Prostate gland (tissue), 2 donors: ENCODE measurements around the gene LCMT2. TPM values are rescaled to one million over a fixed set of nuclear protein-coding genes. Genes with fewer than 3 reads are reported as not detected.

Experiments
- DNase-seq: peaks from one replicate; pipeline ENCODE4 v3.0.0-alpha.2; 2019; ENCODE audit warnings: low spot score
- H3K27ac ChIP-seq, 2 donors: fragments of 200-600 bp; sonication (generic); 2 replicates each; pipeline ENCODE4 v1.5.1; 2017 to 2019
- H3K27me3 ChIP-seq: fragments of 200-600 bp; sonication (generic); replicated peaks from 2 replicates; pipeline ENCODE4 v1.5.1; 2019; ENCODE audit not compliant: insufficient read depth
- H3K36me3 ChIP-seq, 2 donors: fragments of 200-600 bp; sonication (generic); 1 replicate in 1 of 2; 2 replicates in 1 of 2; pipeline versions ENCODE4 v1.5.1 to v1.8.1; 2017 to 2019
- H3K4me1 ChIP-seq: fragments of 200-600 bp; sonication (generic); replicated peaks from 2 replicates; pipeline ENCODE4 v1.5.1; 2019
- H3K4me3 ChIP-seq, 2 donors: fragments of 200-600 bp; sonication (generic); 2 replicates each; pipeline ENCODE4 v1.5.1; 2017 to 2019
- H3K9me3 ChIP-seq: fragments of 200-600 bp; sonication (generic); 2 replicates; pipeline ENCODE4 v1.5.1; 2017
- POLR2A ChIP-seq: fragments of 450-650 bp; IDR thresholded peaks from one replicate; pipeline ENCODE4 v1.6.1; 2016; ENCODE audit warnings: antibody characterized with exemption, mild to moderate bottlenecking
- POLR2AphosphoS5 ChIP-seq: sonication (generic); formaldehyde crosslinking; IDR thresholded peaks from one replicate; pipeline ENCODE4 v1.6.1; 2017; ENCODE audit warnings: antibody characterized with exemption
- WGBS: methylation state at CpG from one replicate; pipeline ENCODE4 v1.1.5; 2018; 5-methylcytosine and 5-hydroxymethylcytosine counted together
- intact Hi-C: fragments of 100-400 bp; cut with DNase I; formaldehyde crosslinking; loops from one replicate; pipeline ENCODE4 v1.14.2; 2022
- total RNA-seq, 2 donors: library from RNA; depleted of rRNA; stranded (reverse); fragments of >200 nt; gene quantifications; one replicate each; pipeline ENCODE4 v1.1.0, GENCODE V29; 2016
- TF ChIP-seq, protein P1 (sequence below), 4 experiments: fragments of 200-600 bp in 2 of 4; fragments of 450-650 bp in 2 of 4; sonication (generic) in 2 of 4; IDR thresholded peaks; 1 replicate in 3 of 4; 2 replicates in 1 of 4; pipeline ENCODE4 v1.5.1; 2016 to 2019; ENCODE audit warnings: antibody characterized with exemption in 4 of 4, mild to moderate bottlenecking in 2 of 4, moderate library complexity in 2 of 4

LCMT2 gene
- total RNA-seq, 2 donors from 2014 or later = 6.8 to 7.4 TPM

DNA sequence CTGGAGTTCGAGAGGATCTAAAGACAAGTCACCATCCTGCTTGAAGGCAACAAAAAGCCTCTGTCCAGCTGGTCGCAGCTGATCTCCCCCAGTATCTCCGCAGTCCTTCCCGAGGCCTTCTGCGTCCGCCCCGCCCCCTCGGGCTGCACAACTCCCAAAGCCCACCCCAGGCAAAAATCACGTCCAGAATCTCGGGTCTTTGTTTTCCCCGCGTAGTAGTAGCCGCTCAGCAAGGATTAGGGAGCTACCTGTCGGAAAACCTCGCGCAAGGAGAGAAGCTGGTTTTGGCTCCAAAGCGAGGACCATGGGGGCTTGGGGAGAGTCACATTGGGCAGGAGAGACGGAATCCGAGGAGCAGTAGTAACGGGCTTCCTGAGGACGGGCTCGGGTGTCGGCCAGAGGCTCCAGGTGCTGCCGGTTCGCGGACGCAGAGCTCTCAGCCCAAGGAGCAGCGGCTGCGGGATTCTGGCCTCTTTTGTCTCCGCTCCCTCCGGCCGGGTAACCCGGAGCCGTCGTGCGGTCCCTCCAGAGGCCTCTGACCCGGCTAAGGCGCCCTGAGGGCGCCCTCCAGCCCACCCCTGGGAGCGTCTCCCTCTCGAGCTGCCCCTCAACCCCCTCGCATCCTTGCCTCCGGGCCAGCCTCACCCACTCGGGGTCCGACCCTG is 40.1 kb upstream of the LCMT2 start:
- Histone ChIP-seq H3K36me3 (peaks cover 0 to 5% of the 10 kb centered on the region in 2 donors), H3K9me3 (no peaks in the 10 kb centered on the region), H3K4me1 (peaks cover 7% of the 10 kb centered on the region), H3K27ac (peak overlapping the region; percentile 57 to 69), H3K4me3 (peak overlapping the region; percentile 67 to 70), H3K27me3 (no peaks in the 10 kb centered on the region)
- intact Hi-C loops = no loop called here
- TF ChIP-seq, protein P1, sequence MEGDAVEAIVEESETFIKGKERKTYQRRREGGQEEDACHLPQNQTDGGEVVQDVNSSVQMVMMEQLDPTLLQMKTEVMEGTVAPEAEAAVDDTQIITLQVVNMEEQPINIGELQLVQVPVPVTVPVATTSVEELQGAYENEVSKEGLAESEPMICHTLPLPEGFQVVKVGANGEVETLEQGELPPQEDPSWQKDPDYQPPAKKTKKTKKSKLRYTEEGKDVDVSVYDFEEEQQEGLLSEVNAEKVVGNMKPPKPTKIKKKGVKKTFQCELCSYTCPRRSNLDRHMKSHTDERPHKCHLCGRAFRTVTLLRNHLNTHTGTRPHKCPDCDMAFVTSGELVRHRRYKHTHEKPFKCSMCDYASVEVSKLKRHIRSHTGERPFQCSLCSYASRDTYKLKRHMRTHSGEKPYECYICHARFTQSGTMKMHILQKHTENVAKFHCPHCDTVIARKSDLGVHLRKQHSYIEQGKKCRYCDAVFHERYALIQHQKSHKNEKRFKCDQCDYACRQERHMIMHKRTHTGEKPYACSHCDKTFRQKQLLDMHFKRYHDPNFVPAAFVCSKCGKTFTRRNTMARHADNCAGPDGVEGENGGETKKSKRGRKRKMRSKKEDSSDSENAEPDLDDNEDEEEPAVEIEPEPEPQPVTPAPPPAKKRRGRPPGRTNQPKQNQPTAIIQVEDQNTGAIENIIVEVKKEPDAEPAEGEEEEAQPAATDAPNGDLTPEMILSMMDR (IDR thresholded peaks at IDR 0.05) = no peak
- TF ChIP-seq POLR2A (no peak), POLR2AphosphoS5 (no peak)
- no peak for DNase-seq
- WGBS = under 1% methylated on average over 42 of the region's 45 CpGs

DNA sequence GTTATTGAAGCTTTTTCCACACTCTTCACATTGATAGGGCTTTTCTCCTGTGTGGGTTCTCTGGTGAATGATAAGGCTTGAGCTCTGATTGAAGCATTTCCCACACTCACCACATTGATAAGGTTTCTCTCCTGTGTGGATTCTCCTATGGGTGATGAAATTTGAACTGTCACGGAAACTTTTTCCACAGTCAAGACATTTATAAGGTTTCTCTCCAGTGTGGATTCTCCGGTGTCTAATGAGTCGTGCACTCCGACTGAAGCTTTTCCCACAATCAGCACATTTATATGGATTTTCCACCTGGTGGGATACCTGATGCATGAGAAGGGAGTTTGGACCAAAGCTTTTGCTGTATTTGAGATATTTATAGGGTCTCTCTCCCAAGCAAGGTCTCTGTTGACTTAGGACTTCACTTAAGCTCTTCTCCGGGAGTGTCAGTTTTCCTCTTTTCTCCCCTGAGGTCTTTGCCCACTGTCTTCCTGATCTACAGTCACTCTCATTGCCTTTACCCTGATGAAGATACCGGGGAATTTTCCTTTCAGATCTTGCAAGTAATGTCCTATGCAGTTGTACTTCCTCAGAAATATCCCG is 31.0 kb upstream of the LCMT2 start:
- Histone ChIP-seq H3K4me1 (no peaks in the 10 kb centered on the region), H3K9me3 (no peaks in the 10 kb centered on the region), H3K4me3 (no peak overlapping the region), H3K27me3 (no peaks in the 10 kb centered on the region), H3K27ac (no peak overlapping the region), H3K36me3 (peaks cover 16 to 28% of the 10 kb centered on the region in 2 donors)
- no peak for DNase-seq
- intact Hi-C loops = no loop called here
- 97% methylated on average over 7 of the region's 7 CpGs for WGBS
- TF ChIP-seq, protein P1 (IDR thresholded peaks at IDR 0.05) = no peak
- no peak for TF ChIP-seq POLR2AphosphoS5
- no peak for TF ChIP-seq POLR2A

DNA sequence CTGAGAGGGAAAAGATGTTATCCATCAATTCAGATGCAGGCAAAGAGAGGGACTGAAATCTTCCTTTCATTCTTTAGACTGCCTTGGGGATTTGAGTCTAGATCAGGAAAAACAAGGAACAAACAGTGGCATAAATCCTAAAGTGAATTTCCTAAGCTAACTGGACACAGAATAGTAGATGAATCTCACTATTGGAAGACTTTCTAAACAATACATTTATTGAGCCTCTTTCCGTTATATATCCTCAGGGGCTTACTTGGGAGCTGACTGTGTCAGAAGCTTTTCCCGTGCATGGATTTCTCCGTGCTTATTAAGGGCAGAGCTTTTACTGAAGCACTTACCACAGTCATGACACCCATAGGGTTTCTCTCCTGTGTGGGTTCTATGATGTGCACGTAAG is 30.4 kb upstream of the LCMT2 start:
- WGBS = 100% methylated on average over 4 of the region's 4 CpGs
- Histone ChIP-seq H3K4me3 (no peak overlapping the region), H3K9me3 (no peaks in the 10 kb centered on the region), H3K27ac (no peak overlapping the region), H3K4me1 (no peaks in the 10 kb centered on the region), H3K36me3 (peaks cover 16 to 26% of the 10 kb centered on the region in 2 donors), H3K27me3 (no peaks in the 10 kb centered on the region)
- TF ChIP-seq POLR2A = no peak
- intact Hi-C loops = no loop called here
- DNase-seq = no peak

DNA sequence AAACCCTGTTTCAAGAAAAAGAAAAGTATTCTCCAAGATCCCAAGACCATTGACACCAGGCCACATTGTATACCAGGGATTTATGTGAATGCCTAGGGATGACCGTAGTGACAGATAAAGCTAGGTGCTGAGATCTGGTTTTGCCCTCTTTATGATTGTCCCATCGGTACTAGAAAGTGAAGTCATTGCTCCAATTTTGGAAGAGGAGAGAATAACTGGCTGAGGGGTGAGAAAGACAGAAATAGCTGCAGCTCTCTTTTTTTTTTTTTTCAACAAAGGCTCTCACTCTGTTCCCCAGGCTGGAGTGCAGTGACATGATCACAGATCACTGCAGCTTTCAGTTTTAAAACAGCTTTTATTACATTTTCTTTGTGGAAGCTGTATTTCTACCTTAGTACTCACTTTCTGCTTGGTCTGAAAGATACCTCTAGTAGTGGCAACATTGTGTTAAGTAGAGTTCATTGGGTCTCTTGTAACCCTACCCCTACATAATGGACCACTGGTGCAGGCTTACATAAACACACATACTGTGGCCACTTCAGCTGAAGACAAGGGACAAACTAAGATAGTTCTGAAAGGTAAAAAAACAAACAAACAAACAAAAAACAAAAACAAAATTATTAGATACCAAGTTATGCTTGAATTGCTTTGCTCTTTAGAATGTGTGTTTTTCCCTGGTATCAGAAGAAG is 22.5 kb upstream of the LCMT2 start:
- no peak for DNase-seq
- H3K9me3 ChIP-seq = no peaks in the 10 kb centered on the region
- H3K4me1 ChIP-seq = no peaks in the 10 kb centered on the region
- intact Hi-C loops = no loop called here
- H3K4me3 ChIP-seq = no peak overlapping the region
- no peak overlapping the region for H3K27ac ChIP-seq
- 91% methylated on average over 2 of the region's 2 CpGs for WGBS
- TF ChIP-seq POLR2A (no peak), POLR2AphosphoS5 (no peak)
- TF ChIP-seq, protein P1 (IDR thresholded peaks at IDR 0.05) = no peak
- H3K36me3 ChIP-seq = no peaks in the 10 kb centered on the region
- H3K27me3 ChIP-seq = no peaks in the 10 kb centered on the region

DNA sequence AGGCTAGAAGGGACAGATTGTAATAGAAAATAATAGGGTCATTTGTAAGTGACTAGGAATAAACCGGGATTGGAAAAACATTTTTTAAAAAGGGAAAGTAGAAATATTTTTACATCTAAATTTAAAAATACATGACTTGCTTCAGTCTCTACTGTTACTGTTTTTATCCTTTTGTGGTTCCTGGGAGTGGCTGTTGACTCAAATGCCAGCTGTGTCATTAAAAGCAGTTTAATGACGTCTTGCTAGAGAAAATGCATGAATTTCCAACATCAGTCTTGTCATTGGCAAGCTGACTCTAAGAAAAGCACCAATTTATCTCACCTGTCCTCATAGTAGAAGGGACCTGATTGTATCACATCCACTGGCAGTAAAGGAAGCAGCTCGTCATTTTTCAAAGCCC is 16.7 kb upstream of the LCMT2 start:
- TF ChIP-seq, protein P1 (IDR thresholded peaks at IDR 0.05) = no peak
- TF ChIP-seq POLR2A (no peak), POLR2AphosphoS5 (no peak)
- H3K27me3 ChIP-seq = no peaks in the 10 kb centered on the region
- intact Hi-C loops = no loop called here
- H3K4me1 ChIP-seq = no peaks in the 10 kb centered on the region
- H3K9me3 ChIP-seq = no peaks in the 10 kb centered on the region
- DNase-seq = no peak
- no peak overlapping the region for H3K27ac ChIP-seq
- no peak overlapping the region for H3K4me3 ChIP-seq
- 65% methylated on average over 3 of the region's 3 CpGs for WGBS
- no peaks in the 10 kb centered on the region for H3K36me3 ChIP-seq
